HepG2 (cell line): ENCODE measurements around the gene TAGAP. TPM values are rescaled to one million over a fixed set of nuclear protein-coding genes. Genes with fewer than 3 reads are reported as not detected.

Experiments used
- ATAC-seq: fragments of 200-7000 bp; cut with Tn5 transposase; 3 replicates; pipeline ENCODE4 v1.9.1; 2020; ENCODE audit warnings: mild to moderate bottlenecking, moderate library complexity
- BruUV-seq: library from RNA; stranded (reverse); fragments of 400-500 nt; replicated peaks from 2 replicates; lab custom pipeline; 2021; lab: Mats Ljungman, UMichigan
- CTCF ChIA-PET: fragments of 300-600 bp; formaldehyde crosslinking; extraction: SDS; loops from one replicate; lab custom pipeline; 2021; ENCODE audit warnings: low total read pairs, inconsistent platforms, low intra/inter-chr PET ratio; lab: Yijun Ruan, JAX
- POLR2A ChIA-PET: fragments of 350-600 bp; sonication (Branson Sonifier 250); formaldehyde crosslinking; loops from one replicate; lab custom pipeline; 2020; ENCODE audit warnings: antibody characterized with exemption, inconsistent platforms; lab: Yijun Ruan, JAX
- DNase-seq: peaks from one replicate; pipeline ENCODE4 v3.0.0-alpha.2; 2015; ENCODE audit warnings: low spot score
- FAIRE-seq: peaks from 3 replicates; lab custom pipeline; 2011; peaks lifted over from hg19 to GRCh38; lab: Jason Lieb, UNC
- H2AFZ ChIP-seq: one replicate; pipeline ENCODE4 v1.6.1; 2011; ENCODE audit warnings: low read length, inconsistent platforms
- H3K27ac ChIP-seq: fragments of 300-600 bp; 3 replicates; pipeline ENCODE4 v1.8.0; 2011; ENCODE audit warnings: mixed run types, mild to moderate bottlenecking, mixed read lengths, low read length, inconsistent platforms; ENCODE audit not compliant: insufficient read depth; ENCODE audit errors: extremely low read length
- H3K27me3 ChIP-seq, 2 experiments: fragments of 200-600 bp in 1 of 2; 2 replicates in 1 of 2; 3 replicates in 1 of 2; pipeline versions ENCODE4 v1.6.0 to v1.8.0; 2011; ENCODE audit warnings: low read length in 2 of 2, mild to moderate bottlenecking in 2 of 2, moderate library complexity in 2 of 2, inconsistent platforms in 1 of 2; ENCODE audit not compliant: insufficient read depth in 2 of 2, control insufficient read depth in 1 of 2
- H3K36me3 ChIP-seq, 2 experiments: fragments of 200-600 bp in 1 of 2; replicated peaks in 1 of 2; 2 replicates in 1 of 2; 3 replicates in 1 of 2; pipeline versions ENCODE4 v1.5.1 to v1.8.0; 2011; ENCODE audit warnings: low read length in 2 of 2, inconsistent platforms in 1 of 2; ENCODE audit not compliant: insufficient read depth in 2 of 2, control insufficient read depth in 1 of 2
- H3K4me1 ChIP-seq: 2 replicates; pipeline ENCODE4 v1.5.1; 2012; ENCODE audit warnings: low read length, inconsistent platforms; ENCODE audit not compliant: insufficient read depth
- H3K4me2 ChIP-seq: 2 replicates; pipeline ENCODE4 v1.6.0; 2011; ENCODE audit warnings: low read depth, low read length, inconsistent platforms
- H3K4me3 ChIP-seq, 3 experiments: fragments of 200-600 bp in 1 of 3; sonication (generic), shearing (Covaris generic) in 1 of 3; replicated peaks in 1 of 3; 2 replicates each; pipeline ENCODE4 v1.5.1; 2011 to 2016; ENCODE audit warnings: low read length in 3 of 3, inconsistent platforms in 2 of 3, low read depth in 2 of 3, mild to moderate bottlenecking in 2 of 3, control low read depth in 1 of 3, mixed read lengths in 1 of 3; ENCODE audit not compliant: insufficient read depth in 1 of 3
- H3K79me2 ChIP-seq: one replicate; pipeline ENCODE4 v1.6.1; 2011; ENCODE audit warnings: low read length, inconsistent platforms; ENCODE audit not compliant: insufficient read depth
- H3K9ac ChIP-seq: 2 replicates; pipeline ENCODE4 v1.6.0; 2011; ENCODE audit warnings: mild to moderate bottlenecking, low read depth, low read length, inconsistent platforms; ENCODE audit not compliant: insufficient read depth
- H3K9me3 ChIP-seq: 2 replicates; pipeline ENCODE4 v1.5.1; 2012; ENCODE audit warnings: mild to moderate bottlenecking, low read length
- H4K20me1 ChIP-seq: 2 replicates; pipeline ENCODE4 v1.6.0; 2011; ENCODE audit warnings: inconsistent platforms, mild to moderate bottlenecking, low read length, moderate library complexity; ENCODE audit not compliant: insufficient read depth
- MTF2 ChIP-seq: sonication (generic); formaldehyde crosslinking; IDR thresholded peaks from 2 replicates; pipeline ENCODE4 v1.5.0; 2020; ENCODE audit warnings: missing genetic modification reagents, borderline replicate concordance
- SMAD3 ChIP-seq: sonication (generic); formaldehyde crosslinking; IDR thresholded peaks from 2 replicates; pipeline ENCODE4 v1.4.0; 2020; ENCODE audit warnings: missing genetic modification reagents
- TOPORS ChIP-seq: sonication (generic); formaldehyde crosslinking; IDR thresholded peaks from 2 replicates; pipeline ENCODE4 v1.8.0; 2023; ENCODE audit warnings: mild to moderate bottlenecking, missing genetic modification reagents
- ZMYM4 ChIP-seq: sonication (generic); formaldehyde crosslinking; IDR thresholded peaks from 2 replicates; pipeline ENCODE4 v1.8.1; 2023; ENCODE audit warnings: mild to moderate bottlenecking, missing genetic modification reagents
- ZNF512 ChIP-seq: sonication (generic); formaldehyde crosslinking; IDR thresholded peaks from 2 replicates; pipeline ENCODE4 v1.4.0; 2020; ENCODE audit warnings: mild to moderate bottlenecking, missing genetic modification reagents
- WGBS: methylation state at CpG from one replicate; pipeline ENCODE4 v1.1.6; 2017; ENCODE audit warnings: low lambda C conversion rate; 5-methylcytosine and 5-hydroxymethylcytosine counted together
- in situ Hi-C: cut with HindIII; loops from 2 replicates; pipeline ENCODE4 v1.10.0; 2017; ENCODE audit warnings: low pct_unique_long_range_greater_than_20kb; ENCODE audit not compliant: extremely low pct_ligation_motif_present
- intact Hi-C: fragments of 100-400 bp; cut with micrococcal nuclease; formaldehyde crosslinking; loops from one replicate; pipeline ENCODE4 v1.10.0; 2022; ENCODE audit not compliant: unreplicated experiment
- polyA plus RNA-seq, 8 experiments: library from polyadenylated mRNA; depleted of rRNA in 3 of 8; stranded (reverse) in 7 of 8; unstranded in 1 of 8; fragments of >200 nt; fragmentation: Illumina TruSeq in 4 of 8; extraction: Trizol in 4 of 8; gene quantifications; 2 replicates each; pipeline versions ENCODE4 v1.2.1 to v1.2.3, GENCODE V29; 2011 to 2016; ENCODE audit warnings: low read depth in 4 of 8, missing spikeins in 1 of 8, mixed read lengths in 1 of 8; ENCODE audit not compliant: insufficient read depth in 1 of 8
- total RNA-seq, 5 experiments: library from RNA; depleted of rRNA; stranded (reverse); fragments of >200 nt; fragmentation: Illumina TruSeq; extraction: Trizol; gene quantifications; 2 replicates each; pipeline ENCODE4 v1.2.3, GENCODE V29; 2016; ENCODE audit warnings: low read depth in 1 of 5

The TAGAP gene
- total and polyA plus RNA-seq, 2 of the 13 experiments (the other 11 are each of a cell fraction or from before 2014, with no cell fraction given), result not detected

GRCh38 chr6:159061805-159062563 lies 17.2 kb upstream of the TAGAP start:
- Histone ChIP-seq H3K9me3 (no peaks in the 10 kb centered on the region), H3K4me3 (no peak overlapping the region), H4K20me1 (no peaks in the 10 kb centered on the region), H3K27me3 (peaks cover 5 to 77% of the 10 kb centered on the region in 2 experiments; a peak in 4 of 5 replicates), H3K36me3 (no peaks in the 10 kb centered on the region), H3K27ac (no peak overlapping the region), H2AFZ (no peak overlapping the region), H3K9ac (no peak overlapping the region), H3K4me1 (no peaks in the 10 kb centered on the region), H3K4me2 (no peak overlapping the region), H3K79me2 (no peaks in the 10 kb centered on the region)
- DNase-seq, result no peak
- in situ Hi-C loops (no loop called here), intact Hi-C loops (no loop called here)
- ATAC-seq, result no peak
- WGBS, result 13% methylated on average over 10 of the region's 10 CpGs
- TF ChIP-seq TOPORS (CRISPR knock-in tag), result no peak
- TF ChIP-seq ZMYM4, result no peak
- TF ChIP-seq ZNF512 (CRISPR knock-in tag), result no peak
- TF ChIP-seq SMAD3, result no peak
- no TSS peak for BruUV-seq
- POLR2A ChIA-PET, result no interaction called here
- CTCF ChIA-PET, result no interaction called here
- no peak for FAIRE-seq

GRCh38 chr6:159061146-159061545 lies 16.4 kb upstream of the TAGAP start:
- DNase-seq (no peak), ATAC-seq (no peak), FAIRE-seq (no peak)
- Histone ChIP-seq H2AFZ (no peak overlapping the region), H3K9ac (no peak overlapping the region), H3K79me2 (no peaks in the 10 kb centered on the region), H3K9me3 (no peaks in the 10 kb centered on the region), H3K4me1 (no peaks in the 10 kb centered on the region), H3K4me3 (no peak overlapping the region), H3K36me3 (no peaks in the 10 kb centered on the region), H3K27me3 (peaks cover 5 to 79% of the 10 kb centered on the region in 2 experiments; a peak in 4 of 5 replicates), H3K4me2 (no peak overlapping the region), H4K20me1 (no peaks in the 10 kb centered on the region), H3K27ac (no peak overlapping the region)
- 10% methylated on average over 6 of the region's 7 CpGs for WGBS
- POLR2A ChIA-PET, result no interaction called here
- no peak for TF ChIP-seq MTF2 (CRISPR knock-in tag)
- intact Hi-C loops, result no loop called here
- CTCF ChIA-PET, result no interaction called here
- in situ Hi-C loops, result no loop called here
- no TSS peak for BruUV-seq
